ENCODE data around the gene DPH3.

The DPH3 gene

DNA sequence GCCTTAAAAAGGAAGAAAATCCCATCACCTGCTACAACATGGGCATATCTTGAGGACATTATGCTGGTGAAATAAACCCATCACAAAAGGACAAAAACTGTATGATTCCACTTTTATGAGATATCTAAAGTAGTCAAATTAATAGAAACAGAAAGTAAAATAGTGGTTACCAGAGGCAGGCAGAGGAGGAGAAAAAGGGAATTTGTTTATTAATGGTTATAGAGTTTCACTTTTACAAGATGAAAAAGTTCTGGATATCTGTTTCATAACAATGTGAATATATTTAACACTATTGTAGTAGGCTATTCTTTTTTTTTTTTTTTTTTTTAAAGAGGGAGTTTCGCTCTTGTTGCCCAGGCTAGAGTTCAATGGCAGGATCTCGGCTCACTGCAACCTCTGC is 40.4 kb downstream of the DPH3 start:
- Histone ChIP-seq H3K36me3 (no peaks in the 10 kb centered on the region), H3K27me3 (ENCODE audit: insufficient read depth, low read depth, severe bottlenecking) (no peaks in the 10 kb centered on the region), H3K27ac (no peak overlapping the region), H3K4me3 (ENCODE audit: low read depth, low read length) (no peak overlapping the region), H3K9me3 (ENCODE audit: severe bottlenecking) (peaks cover 8% of the 10 kb centered on the region)
- TF ChIP-seq, protein P1, sequence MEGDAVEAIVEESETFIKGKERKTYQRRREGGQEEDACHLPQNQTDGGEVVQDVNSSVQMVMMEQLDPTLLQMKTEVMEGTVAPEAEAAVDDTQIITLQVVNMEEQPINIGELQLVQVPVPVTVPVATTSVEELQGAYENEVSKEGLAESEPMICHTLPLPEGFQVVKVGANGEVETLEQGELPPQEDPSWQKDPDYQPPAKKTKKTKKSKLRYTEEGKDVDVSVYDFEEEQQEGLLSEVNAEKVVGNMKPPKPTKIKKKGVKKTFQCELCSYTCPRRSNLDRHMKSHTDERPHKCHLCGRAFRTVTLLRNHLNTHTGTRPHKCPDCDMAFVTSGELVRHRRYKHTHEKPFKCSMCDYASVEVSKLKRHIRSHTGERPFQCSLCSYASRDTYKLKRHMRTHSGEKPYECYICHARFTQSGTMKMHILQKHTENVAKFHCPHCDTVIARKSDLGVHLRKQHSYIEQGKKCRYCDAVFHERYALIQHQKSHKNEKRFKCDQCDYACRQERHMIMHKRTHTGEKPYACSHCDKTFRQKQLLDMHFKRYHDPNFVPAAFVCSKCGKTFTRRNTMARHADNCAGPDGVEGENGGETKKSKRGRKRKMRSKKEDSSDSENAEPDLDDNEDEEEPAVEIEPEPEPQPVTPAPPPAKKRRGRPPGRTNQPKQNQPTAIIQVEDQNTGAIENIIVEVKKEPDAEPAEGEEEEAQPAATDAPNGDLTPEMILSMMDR (IDR thresholded peaks at IDR 0.05; ENCODE audit: low read depth, low read length), result no peak
- DNase-seq, result no peak

- Histone ChIP-seq H3K27ac (no peak overlapping the region), H3K27me3 (ENCODE audit: insufficient read depth, low read depth, severe bottlenecking) (no peaks in the 10 kb centered on the region)
- TF ChIP-seq, protein P1 (IDR thresholded peaks at IDR 0.05; ENCODE audit: low read depth, low read length), result no peak
These were observed 42.2 kb downstream of the DPH3 start for GRCh38 chr3:16222547-16222946.

GRCh38 chr3:16221990-16222389 is 42.8 kb downstream of the DPH3 start:
- no peak overlapping the region for H3K4me3 ChIP-seq (ENCODE audit: low read depth, low read length)
- H3K27me3 ChIP-seq (ENCODE audit: insufficient read depth, low read depth, severe bottlenecking), result no peaks in the 10 kb centered on the region
- H3K36me3 ChIP-seq, result no peaks in the 10 kb centered on the region
- H3K27ac ChIP-seq, result no peak overlapping the region
- TF ChIP-seq, protein P1 (IDR thresholded peaks at IDR 0.05; ENCODE audit: low read depth, low read length), result no peak
- no peak for DNase-seq
- peaks cover 8% of the 10 kb centered on the region for H3K9me3 ChIP-seq (ENCODE audit: severe bottlenecking)

More at GRCh38 chr3:16222547-16222946, 42.2 kb downstream of the DPH3 start:
- Histone ChIP-seq H3K9me3 (ENCODE audit: severe bottlenecking) (peaks cover 8% of the 10 kb centered on the region), H3K36me3 (no peaks in the 10 kb centered on the region), H3K4me3 (ENCODE audit: low read depth, low read length) (no peak overlapping the region)
- DNase-seq, result no peak

DNA sequence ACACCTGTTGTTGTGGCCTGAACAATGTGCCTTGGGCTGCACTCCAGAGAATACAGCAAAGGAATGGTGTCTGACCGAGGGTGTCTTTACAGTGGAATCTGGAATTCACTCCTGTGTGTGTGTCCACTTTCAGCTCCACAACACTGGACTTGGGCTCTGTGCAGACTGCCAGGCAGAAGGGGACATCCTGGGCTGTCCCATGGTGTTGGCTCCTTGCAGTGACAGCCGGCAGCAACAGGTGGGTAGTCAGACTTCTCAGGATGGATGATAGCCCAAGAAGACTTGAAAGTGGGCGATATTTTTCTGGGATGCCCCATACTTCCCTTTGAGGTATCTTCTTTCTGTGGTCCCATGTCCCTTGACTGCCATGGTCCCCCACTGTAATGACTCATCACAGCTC is 45.0 kb downstream of the DPH3 start:
- Histone ChIP-seq H3K36me3 (no peaks in the 10 kb centered on the region), H3K27ac (no peak overlapping the region), H3K27me3 (ENCODE audit: insufficient read depth, low read depth, severe bottlenecking) (no peaks in the 10 kb centered on the region), H3K9me3 (ENCODE audit: severe bottlenecking) (peaks cover 8% of the 10 kb centered on the region), H3K4me3 (ENCODE audit: low read depth, low read length) (no peak overlapping the region)
- TF ChIP-seq, protein P1 (IDR thresholded peaks at IDR 0.05; ENCODE audit: low read depth, low read length), result no peak
- DNase-seq, result no peak

GRCh38 chr3:16216373-16216935 is 48.3 kb downstream of the DPH3 start:
- Histone ChIP-seq H3K4me3 (ENCODE audit: low read depth, low read length) (no peak overlapping the region), H3K27ac (no peak overlapping the region), H3K9me3 (ENCODE audit: severe bottlenecking) (no peaks in the 10 kb centered on the region), H3K36me3 (no peaks in the 10 kb centered on the region), H3K27me3 (ENCODE audit: insufficient read depth, low read depth, severe bottlenecking) (no peaks in the 10 kb centered on the region)
- TF ChIP-seq, protein P1 (IDR thresholded peaks at IDR 0.05; ENCODE audit: low read depth, low read length), result no peak
- DNase-seq, result no peak

DNA sequence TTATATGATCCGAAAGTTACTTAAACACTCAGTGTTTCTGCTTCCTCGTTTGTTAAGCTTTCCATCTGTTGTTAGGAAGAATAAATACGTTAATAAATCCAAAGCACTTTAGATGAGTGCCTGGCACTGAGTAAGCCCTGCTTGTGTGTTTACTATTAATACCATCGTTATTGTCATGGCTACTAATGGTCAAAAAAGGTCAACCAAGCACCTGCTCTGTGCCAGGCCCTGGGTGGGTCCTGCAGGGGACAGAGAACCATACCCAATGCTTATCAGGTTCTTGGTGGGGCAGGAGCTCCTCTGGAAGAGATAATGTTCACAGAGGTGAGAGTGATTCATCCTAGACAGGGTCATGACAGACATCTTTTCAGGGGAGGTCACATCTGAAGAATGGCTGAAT is 50.4 kb downstream of the DPH3 start:
- no peak for DNase-seq

More for the DNA sequence above, 50.4 kb downstream of the DPH3 start:
- Histone ChIP-seq H3K27me3 (ENCODE audit: insufficient read depth, low read depth, severe bottlenecking) (no peaks in the 10 kb centered on the region), H3K4me3 (ENCODE audit: low read depth, low read length) (no peak overlapping the region), H3K27ac (no peak overlapping the region), H3K9me3 (ENCODE audit: severe bottlenecking) (no peaks in the 10 kb centered on the region), H3K36me3 (no peaks in the 10 kb centered on the region)
- TF ChIP-seq, protein P1 (IDR thresholded peaks at IDR 0.05; ENCODE audit: low read depth, low read length), result no peak

Data from WERI-Rb-1 (cell line).